DOHH2 (cell line): ENCODE measurements around the gene MUC5B.

Experiments used
- H3F3A ChIP-seq: fragments of 200-600 bp; sonication (generic), shearing (Covaris generic); 2 replicates; pipeline ENCODE4 v1.6.0; 2016; ENCODE audit warnings: antibody characterized with exemption, mild to moderate bottlenecking; ENCODE audit not compliant: control insufficient read depth, insufficient read depth
- H3K27ac ChIP-seq: fragments of 200-600 bp; sonication (generic); 2 replicates; pipeline ENCODE4 v1.5.1; 2014; ENCODE audit warnings: low read depth, mild to moderate bottlenecking, low read length, moderate library complexity
- H3K27me3 ChIP-seq: fragments of 200-600 bp; sonication (generic); 2 replicates; pipeline ENCODE4 v1.6.1; 2014; ENCODE audit warnings: mild to moderate bottlenecking, low read length, mixed read lengths; ENCODE audit not compliant: control insufficient read depth
- H3K36me3 ChIP-seq: fragments of 200-600 bp; sonication (generic); 2 replicates; pipeline ENCODE4 v1.6.1; 2014; ENCODE audit warnings: mild to moderate bottlenecking, low read length, moderate library complexity, mixed read lengths; ENCODE audit not compliant: control insufficient read depth
- H3K4me1 ChIP-seq: fragments of 200-600 bp; sonication (generic); 2 replicates; pipeline ENCODE4 v1.6.1; 2014; ENCODE audit warnings: mild to moderate bottlenecking, low read length, mixed read lengths; ENCODE audit not compliant: control insufficient read depth
- H3K4me2 ChIP-seq: fragments of 200-600 bp; sonication (generic); 2 replicates; pipeline ENCODE4 v1.6.0; 2014; ENCODE audit warnings: mild to moderate bottlenecking, low read length, moderate library complexity
- H3K4me3 ChIP-seq: fragments of 200-600 bp; sonication (generic); 2 replicates; pipeline ENCODE4 v1.5.1; 2014; ENCODE audit warnings: mild to moderate bottlenecking, low read length, mixed read lengths
- H3K79me2 ChIP-seq: fragments of 200-600 bp; sonication (generic); 2 replicates; pipeline ENCODE4 v1.6.1; 2014; ENCODE audit warnings: mild to moderate bottlenecking, low read length, mixed read lengths; ENCODE audit not compliant: control insufficient read depth
- H3K9me2 ChIP-seq: fragments of 200-600 bp; sonication (generic); replicated peaks from 2 replicates; pipeline ENCODE4 v1.6.1; 2014; ENCODE audit warnings: mild to moderate bottlenecking, low read length, mixed read lengths; ENCODE audit not compliant: control insufficient read depth
- H3K9me3 ChIP-seq: fragments of 200-600 bp; sonication (generic); 2 replicates; pipeline ENCODE4 v1.6.1; 2014; ENCODE audit warnings: antibody characterized with exemption, low read length, mixed read lengths; ENCODE audit not compliant: control insufficient read depth, insufficient read depth
- H4K20me1 ChIP-seq: fragments of 200-600 bp; sonication (generic); 2 replicates; pipeline ENCODE4 v1.6.0; 2014; ENCODE audit warnings: low read depth, mild to moderate bottlenecking, antibody characterized with exemption, low read length, moderate library complexity; ENCODE audit not compliant: control insufficient read depth, insufficient read depth
- EZH2phosphoT487 ChIP-seq: fragments of 200-600 bp; sonication (generic); IDR thresholded peaks from 2 replicates; pipeline ENCODE4 v1.6.1; 2017; ENCODE audit warnings: borderline replicate concordance, mild to moderate bottlenecking, antibody characterized with exemption, low read length, moderate library complexity, mixed read lengths
- TF ChIP-seq, protein P1 (sequence below): fragments of 200-600 bp; sonication (generic); IDR thresholded peaks from one replicate; pipeline ENCODE4 v1.5.1; 2014; ENCODE audit warnings: antibody characterized with exemption, mild to moderate bottlenecking, low read depth, low read length; ENCODE audit not compliant: poor library complexity, severe bottlenecking

The MUC5B gene

GRCh38 chr11:1194977-1195681, 27.7 kb upstream of the MUC5B start:
- Histone ChIP-seq H3K9me2 (no peaks in the 10 kb centered on the region), H3F3A (no peaks in the 10 kb centered on the region), H3K4me3 (no peak overlapping the region), H3K4me1 (no peaks in the 10 kb centered on the region), H3K9me3 (peaks cover 20% of the 10 kb centered on the region; the same call in 1 of the 2 replicates), H3K27me3 (no peaks in the 10 kb centered on the region), H3K4me2 (no peak overlapping the region), H3K27ac (no peak overlapping the region), H3K79me2 (no peaks in the 10 kb centered on the region), H3K36me3 (no peaks in the 10 kb centered on the region), H4K20me1 (no peaks in the 10 kb centered on the region)
- TF ChIP-seq, protein P1, sequence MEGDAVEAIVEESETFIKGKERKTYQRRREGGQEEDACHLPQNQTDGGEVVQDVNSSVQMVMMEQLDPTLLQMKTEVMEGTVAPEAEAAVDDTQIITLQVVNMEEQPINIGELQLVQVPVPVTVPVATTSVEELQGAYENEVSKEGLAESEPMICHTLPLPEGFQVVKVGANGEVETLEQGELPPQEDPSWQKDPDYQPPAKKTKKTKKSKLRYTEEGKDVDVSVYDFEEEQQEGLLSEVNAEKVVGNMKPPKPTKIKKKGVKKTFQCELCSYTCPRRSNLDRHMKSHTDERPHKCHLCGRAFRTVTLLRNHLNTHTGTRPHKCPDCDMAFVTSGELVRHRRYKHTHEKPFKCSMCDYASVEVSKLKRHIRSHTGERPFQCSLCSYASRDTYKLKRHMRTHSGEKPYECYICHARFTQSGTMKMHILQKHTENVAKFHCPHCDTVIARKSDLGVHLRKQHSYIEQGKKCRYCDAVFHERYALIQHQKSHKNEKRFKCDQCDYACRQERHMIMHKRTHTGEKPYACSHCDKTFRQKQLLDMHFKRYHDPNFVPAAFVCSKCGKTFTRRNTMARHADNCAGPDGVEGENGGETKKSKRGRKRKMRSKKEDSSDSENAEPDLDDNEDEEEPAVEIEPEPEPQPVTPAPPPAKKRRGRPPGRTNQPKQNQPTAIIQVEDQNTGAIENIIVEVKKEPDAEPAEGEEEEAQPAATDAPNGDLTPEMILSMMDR = no peak
- no peak for TF ChIP-seq EZH2phosphoT487

DNA sequence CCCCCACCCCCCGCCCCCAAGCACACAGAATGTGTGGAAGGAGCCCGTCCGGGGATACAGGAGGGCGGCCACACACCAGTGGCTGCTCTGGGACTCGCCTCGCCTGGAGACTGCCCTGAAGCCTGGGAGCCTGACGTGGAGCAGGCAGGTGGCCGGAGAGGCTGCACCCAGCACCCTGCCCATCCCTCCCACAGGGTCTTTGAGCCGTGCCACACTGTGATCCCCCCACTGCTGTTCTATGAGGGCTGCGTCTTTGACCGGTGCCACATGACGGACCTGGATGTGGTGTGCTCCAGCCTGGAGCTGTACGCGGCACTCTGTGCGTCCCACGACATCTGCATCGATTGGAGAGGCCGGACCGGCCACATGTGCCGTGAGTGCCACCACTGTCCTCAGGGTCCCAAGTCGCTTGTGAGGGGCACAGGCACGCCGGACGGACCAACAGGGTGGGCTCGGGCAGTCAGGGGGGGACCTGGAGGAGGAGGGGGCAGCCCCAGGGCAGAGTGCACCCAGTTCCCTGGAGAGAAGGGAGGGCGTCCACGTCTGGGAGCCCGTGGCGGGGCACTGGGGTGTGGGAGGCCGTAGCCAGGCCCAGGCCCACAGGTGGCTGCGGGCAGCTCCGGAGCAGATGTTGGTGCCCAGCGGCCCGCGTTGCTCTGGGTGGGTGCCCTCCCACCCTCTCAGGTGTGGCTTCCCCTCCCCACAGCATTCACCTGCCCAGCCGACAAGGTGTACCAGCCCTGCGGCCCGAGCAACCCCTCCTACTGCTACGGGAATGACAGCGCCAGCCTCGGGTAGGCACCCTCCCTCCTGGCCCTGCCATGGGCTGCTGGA, 27.0 kb upstream of the MUC5B start:
- H3K27me3 ChIP-seq = no peaks in the 10 kb centered on the region
- no peak overlapping the region for H3K4me2 ChIP-seq
- no peak overlapping the region for H3K4me3 ChIP-seq
- H3K79me2 ChIP-seq = no peaks in the 10 kb centered on the region
- H3K36me3 ChIP-seq = no peaks in the 10 kb centered on the region
- no peaks in the 10 kb centered on the region for H3K9me2 ChIP-seq
- no peaks in the 10 kb centered on the region for H3K4me1 ChIP-seq
- no peak overlapping the region for H3K27ac ChIP-seq
- TF ChIP-seq, protein P1 = no peak
- TF ChIP-seq EZH2phosphoT487 = no peak
- no peaks in the 10 kb centered on the region for H3F3A ChIP-seq
- no peaks in the 10 kb centered on the region for H4K20me1 ChIP-seq
- H3K9me3 ChIP-seq = peaks cover 16% of the 10 kb centered on the region; the same call in 1 of the 2 replicates

- Histone ChIP-seq H3K9me3 (peaks cover 16% of the 10 kb centered on the region; the same call in 1 of the 2 replicates), H3K4me3 (no peak overlapping the region), H3K4me1 (no peaks in the 10 kb centered on the region), H3K79me2 (no peaks in the 10 kb centered on the region), H4K20me1 (no peaks in the 10 kb centered on the region), H3K4me2 (no peak overlapping the region), H3K36me3 (no peaks in the 10 kb centered on the region), H3F3A (no peaks in the 10 kb centered on the region), H3K9me2 (no peaks in the 10 kb centered on the region), H3K27me3 (no peaks in the 10 kb centered on the region), H3K27ac (no peak overlapping the region)
- TF ChIP-seq EZH2phosphoT487 = no peak
- TF ChIP-seq, protein P1 = no peak
These were observed 26.1 kb upstream of the MUC5B start for GRCh38 chr11:1196516-1197391.
